CMK (cell line): Measurements from ENCODE around the gene GBP3.
"Not testable (repeated sequence)": the region's sequence is repeated elsewhere in the genome, so short reads cannot be mapped to it uniquely, and the experiment has no call there.

Experiments used
- DNase-seq: peaks from one replicate; pipeline ENCODE4 v3.0.0-alpha.2; 2010; ENCODE audit warnings: low read depth

GBP3 gene

GRCh38 chr1:89040315-89040626, 17.6 kb upstream of the GBP3 start:
- DNase-seq = no peak

GRCh38 chr1:89037186-89037585, 14.5 kb upstream of the GBP3 start:
- DNase-seq = no peak

- DNase-seq = no peak
These were observed 12.4 kb upstream of the GBP3 start for GRCh38 chr1:89035080-89035479.

- DNase-seq = not testable (repeated sequence)
These were observed 11.3 kb upstream of the GBP3 start for GRCh38 chr1:89034004-89034403.

GRCh38 chr1:89029051-89029450, 6.4 kb upstream of the GBP3 start:
- not testable (repeated sequence) for DNase-seq

DNA sequence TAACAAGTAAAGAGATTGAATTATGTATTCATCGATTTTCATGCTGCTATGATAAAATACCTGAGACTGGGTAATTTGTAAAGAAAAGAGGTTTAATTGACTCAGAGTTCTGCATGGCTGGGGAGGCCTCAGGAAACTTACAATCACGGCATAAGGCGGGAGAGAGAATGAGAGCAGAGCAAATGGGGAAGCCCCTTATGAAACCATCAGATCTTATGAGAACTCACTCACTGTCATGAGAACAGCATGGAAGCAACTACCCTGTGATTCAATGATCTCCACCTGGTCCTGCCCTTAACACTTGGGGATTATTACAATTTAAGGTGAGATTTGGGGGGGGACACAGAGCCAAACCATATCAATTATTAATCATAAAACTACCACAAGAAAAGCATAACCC, 3.3 kb upstream of the GBP3 start:
- DNase-seq = no peak

DNA sequence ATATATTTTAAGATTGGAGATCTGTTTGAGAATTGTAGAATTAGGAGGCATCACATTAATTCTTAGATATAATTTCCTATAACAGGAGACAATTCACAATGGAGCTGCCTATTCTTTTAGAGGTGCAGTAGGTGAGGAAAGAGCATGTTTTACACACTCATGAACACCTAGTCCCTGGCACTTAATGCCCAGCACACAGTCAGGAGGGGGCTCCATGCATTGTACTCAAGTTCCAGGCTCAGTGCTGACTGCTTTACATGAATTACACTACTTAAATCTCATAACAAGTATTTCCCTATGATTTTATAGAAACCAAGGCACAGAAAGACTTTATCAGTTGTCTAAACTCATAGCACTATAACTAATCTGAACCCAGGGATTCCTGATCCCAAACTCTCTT, 360 bp upstream of the GBP3 start:
- DNase-seq = no peak

DNA sequence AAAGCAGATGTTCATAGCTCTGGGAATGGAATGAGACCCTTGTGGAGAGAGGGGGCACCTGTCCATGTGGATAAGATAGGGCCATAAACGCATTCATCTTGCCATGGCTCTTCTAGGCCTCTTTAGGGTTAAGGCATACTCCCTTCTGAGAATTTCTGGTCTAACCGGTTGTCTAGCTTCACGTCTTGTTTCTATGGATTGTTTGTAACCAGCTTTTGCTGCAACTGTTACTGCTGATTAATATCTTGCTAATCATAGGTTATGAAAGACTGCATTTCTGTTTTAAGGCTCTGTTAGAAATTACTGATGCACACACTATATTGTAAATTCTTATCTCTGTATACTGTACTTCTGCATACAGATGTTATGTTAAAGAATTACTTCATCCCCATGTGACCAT, 4.3 kb downstream of the GBP3 start:
- DNase-seq = not testable (repeated sequence)

- no peak for DNase-seq
These were observed 14.2 kb downstream of the GBP3 start for GRCh38 chr1:89008511-89008910.

- DNase-seq = no peak
These were observed 17.1 kb downstream of the GBP3 start for GRCh38 chr1:89005286-89006151.

- DNase-seq = not testable (repeated sequence)
These were observed 20.5 kb downstream of the GBP3 start for GRCh38 chr1:89002176-89002575.

DNA sequence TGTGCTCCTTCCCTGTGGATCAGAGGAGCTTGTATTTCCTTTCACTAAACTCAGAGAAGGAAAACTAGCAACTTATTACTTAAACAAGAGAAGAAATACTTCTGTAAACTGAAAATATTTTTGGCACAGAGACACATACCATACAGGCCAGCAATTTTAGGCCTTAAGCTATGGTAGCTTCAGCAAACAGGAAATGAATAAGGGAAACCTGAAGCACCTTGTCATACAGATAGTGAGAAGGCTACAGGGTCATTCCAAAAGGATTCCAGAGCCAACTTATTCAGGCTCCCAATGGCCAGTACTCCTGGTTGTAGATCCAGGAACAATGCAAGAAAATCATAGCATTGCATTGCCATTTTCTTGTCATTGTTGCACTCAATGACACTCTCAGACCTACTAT, 21.2 kb downstream of the GBP3 start:
- DNase-seq = no peak

DNA sequence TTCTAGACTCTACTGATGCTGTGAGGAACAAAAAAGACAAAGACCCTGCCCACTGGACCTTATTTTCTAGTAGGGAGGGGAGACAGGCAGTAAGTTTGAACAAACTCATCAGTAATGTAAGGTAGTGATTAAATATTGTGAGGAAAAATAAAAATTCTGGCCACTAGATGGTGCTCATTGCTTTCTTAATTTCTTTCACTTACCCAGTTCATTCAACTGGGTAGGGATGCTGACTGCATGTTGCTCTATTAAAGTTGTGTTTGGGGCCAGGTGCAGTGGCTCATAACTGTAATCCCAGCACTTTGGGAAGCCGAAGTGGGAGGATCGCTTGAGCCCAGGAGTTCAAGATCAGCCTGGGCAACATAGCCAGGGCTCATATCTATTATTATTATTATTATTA, 23.9 kb downstream of the GBP3 start:
- DNase-seq = peak; percentile 24

- DNase-seq = no peak
These were observed 32.2 kb downstream of the GBP3 start for GRCh38 chr1:88990426-88990825.

DNA sequence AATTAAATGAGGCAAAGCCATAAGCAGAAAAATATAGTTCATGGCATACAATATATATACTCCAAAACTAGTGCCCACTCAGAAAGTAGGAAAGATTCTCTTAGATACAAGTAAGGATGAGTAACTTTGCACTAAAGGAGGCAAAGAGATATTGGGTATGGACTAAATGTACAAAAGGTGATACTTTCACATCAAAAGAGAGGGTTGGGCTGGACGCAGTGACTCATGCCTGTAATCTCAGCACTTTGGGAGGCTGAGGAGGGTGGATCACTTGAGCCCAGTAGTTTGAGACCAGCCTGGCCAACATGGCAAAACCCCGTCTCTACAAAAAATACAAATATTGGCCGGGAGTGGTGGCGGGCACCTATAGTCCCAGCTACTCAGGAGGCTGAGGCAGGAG, 37.0 kb downstream of the GBP3 start:
- DNase-seq = no peak

GRCh38 chr1:88985032-88985431, 37.6 kb downstream of the GBP3 start:
- no peak for DNase-seq

DNA sequence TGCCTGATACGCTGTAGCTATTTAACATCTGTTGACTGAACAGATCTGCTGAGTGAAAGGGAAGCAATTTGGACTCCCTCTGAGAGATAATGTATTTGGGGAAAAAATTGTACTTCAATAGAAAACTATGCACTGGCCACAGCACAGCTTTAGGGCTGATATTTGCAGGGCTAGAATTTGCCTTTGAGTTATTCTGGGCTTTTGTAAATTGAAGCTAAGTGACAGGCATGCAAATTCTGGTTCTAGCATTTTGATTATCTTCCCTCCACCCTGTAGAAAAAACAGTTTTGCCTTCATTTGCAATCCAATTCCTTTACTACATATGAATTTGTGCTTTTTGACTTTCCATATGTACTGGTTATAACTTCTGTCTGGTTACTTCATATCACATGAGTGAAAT, 38.1 kb downstream of the GBP3 start:
- no peak for DNase-seq

GRCh38 chr1:88983791-88984559, 38.7 kb downstream of the GBP3 start:
- peak; percentile 17 for DNase-seq

DNA sequence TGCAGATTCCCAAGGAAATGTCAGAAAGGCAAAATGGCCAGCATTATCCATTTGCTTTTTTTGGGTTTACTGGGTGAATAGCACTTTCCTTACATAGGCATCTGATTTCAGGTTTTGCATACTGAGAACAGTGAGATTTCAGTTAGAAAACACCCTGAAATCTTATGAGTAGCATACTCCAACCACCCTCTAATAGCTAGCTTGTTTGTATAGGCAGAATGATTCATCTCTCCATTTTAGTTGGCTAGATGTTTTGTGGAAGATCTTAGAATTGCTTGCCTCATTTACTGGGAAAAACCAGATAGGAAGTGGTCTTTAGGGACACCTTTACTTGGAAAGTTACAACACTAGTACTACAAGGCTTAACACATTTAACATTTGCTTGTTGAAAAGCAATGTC, 40.6 kb downstream of the GBP3 start:
- DNase-seq = no peak

GRCh38 chr1:88981506-88981905, 41.2 kb downstream of the GBP3 start:
- DNase-seq = not testable (repeated sequence)

DNA sequence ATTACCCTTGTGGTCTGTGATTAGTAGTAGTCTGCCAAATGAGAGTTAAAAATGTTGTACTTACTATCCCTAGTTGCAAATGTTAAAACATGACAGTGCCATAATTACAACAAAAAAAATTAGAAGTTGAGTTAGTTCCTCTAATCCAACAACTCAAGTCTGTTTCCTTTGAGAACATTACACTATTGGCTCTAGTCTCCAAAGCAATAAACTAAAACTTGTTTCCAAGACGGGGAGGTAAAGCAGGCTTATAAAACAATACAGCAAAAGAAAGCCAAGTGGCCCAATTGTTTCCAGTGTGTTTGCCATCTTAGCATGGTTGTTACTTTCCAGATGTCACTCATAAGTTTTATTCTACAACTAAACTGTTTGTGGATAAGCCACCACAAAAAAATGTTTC, 41.8 kb downstream of the GBP3 start:
- no peak for DNase-seq

DNA sequence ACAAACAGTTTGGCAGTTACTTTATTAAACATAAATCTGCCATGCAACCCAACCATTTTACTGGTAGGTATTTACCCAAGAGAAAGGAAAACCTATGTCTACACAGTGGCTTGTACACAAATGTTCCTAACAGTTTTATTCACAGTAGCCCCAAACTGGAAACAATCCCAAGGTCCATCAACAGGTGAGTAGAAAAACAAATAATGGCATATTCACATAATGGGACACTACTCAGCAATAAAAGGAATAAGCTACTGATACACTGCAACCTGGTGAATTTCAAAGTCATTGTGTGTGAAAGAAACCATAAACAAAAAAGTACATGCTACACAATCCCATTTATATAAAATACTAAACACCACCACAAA, 42.9 kb downstream of the GBP3 start:
- no peak for DNase-seq

DNA sequence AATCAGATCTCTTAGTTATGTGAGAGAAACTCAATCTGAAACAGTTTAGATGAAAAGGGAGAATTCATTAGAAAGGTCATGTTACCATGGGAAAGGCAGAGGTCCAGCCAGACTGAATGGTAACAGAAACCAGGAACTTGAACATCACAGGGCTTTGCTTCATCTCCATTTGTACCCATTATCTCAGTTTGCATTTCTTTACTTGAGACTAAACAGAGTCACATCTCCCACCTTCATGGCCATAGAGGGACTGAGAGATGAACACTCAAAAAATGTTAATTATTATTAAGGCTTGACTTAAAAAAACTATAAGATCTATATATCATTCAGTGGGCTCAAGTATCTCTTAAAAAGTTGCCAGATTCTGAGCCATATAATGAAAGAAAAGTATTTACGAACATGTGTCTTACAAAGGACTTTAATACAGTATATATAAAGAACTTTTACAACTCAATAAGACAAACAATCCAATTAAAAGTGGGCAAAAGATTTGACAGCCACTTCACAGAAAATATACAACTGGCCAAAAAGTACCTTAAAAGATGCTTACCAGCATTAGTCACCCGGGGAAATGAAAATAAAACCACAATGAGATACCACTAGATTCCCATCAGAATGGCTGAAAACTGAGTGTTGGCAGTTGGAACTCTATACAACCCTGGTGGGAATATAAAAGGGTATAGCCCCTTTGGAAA, 43.5 kb downstream of the GBP3 start:
- no peak for DNase-seq
